Middle frontal gyrus (tissue), 1 donor: ENCODE data around the gene EVI5.
A peak's percentile ranks its signal among the peaks of the same experiment; 100 is the strongest.
"Not testable (repeated sequence)": the region's sequence is repeated elsewhere in the genome, so short reads cannot be mapped to it uniquely, and the experiment has no call there.

ENCODE experiments used
- DNase-seq: peaks from one replicate; pipeline ENCODE4 v3.0.0-alpha.2; 2015; ENCODE audit warnings: low spot score; ENCODE audit errors: extremely low spot score

EVI5 gene

GRCh38 chr1:92695104-92695503 lies 89.8 kb downstream of the EVI5 start:
- DNase-seq, result no peak

GRCh38 chr1:92691925-92692324 lies 93.0 kb downstream of the EVI5 start:
- no peak for DNase-seq

DNA sequence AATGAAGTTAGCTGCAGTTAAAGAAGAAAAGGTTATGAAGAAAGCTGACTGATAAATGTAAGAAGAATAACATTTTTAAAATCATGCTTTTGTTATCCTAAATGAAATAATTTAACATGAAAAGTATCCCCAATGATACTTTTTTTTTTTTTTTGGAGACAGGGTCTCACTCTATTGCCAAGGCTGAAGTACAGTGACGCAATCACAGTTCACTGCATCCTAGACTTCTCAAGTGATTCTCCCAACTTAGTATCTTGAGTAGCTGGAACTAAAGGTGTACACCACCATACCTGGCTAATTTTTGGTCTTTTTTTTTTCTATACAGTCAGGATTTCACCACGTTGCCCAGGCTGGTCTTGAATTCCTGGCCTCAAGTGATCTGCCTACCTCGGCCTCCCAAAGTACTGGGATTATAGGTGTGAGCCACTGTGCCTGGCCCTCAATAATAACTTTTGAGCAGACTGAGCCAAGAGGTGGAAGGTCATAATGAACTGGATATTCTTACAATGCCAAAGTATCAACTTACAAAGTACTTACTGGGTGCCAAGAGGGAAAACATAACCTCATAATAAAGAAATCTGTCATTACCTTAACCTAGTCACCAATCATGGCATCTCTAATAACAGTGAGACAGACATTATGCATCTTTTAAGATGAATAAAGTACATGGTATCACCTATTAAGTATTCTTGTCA lies 94.5 kb downstream of the EVI5 start:
- no peak for DNase-seq

GRCh38 chr1:92679980-92680379 lies 104.9 kb downstream of the EVI5 start:
- DNase-seq, result no peak

DNA sequence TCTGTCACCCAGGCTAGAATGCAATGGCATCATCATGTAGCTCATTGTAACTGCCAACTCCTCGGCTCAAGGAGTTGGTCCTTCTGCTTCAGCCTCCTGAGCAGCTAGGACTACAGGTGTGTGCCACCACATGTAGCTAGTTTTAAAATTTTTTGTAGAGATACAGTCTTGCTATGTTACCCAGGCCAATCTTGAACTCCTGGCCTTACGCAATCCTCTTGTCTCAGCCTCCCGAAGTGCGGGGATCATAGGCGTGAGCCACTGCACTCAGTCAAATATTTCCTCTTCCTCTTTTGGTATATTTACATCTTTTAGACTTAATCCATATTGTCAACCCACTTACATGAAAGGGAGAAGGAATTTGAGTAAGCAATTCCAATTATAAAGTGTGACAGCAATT lies 121.1 kb downstream of the EVI5 start:
- DNase-seq, result no peak

GRCh38 chr1:92662048-92662447 lies 122.9 kb downstream of the EVI5 start:
- DNase-seq, result no peak

- no peak for DNase-seq
Observed at GRCh38 chr1:92657701-92658100, 127.2 kb downstream of the EVI5 start.

- no peak for DNase-seq
Observed at GRCh38 chr1:92655197-92655801, 129.6 kb downstream of the EVI5 start.

GRCh38 chr1:92653605-92654381 lies 131.1 kb downstream of the EVI5 start:
- no peak for DNase-seq

DNA sequence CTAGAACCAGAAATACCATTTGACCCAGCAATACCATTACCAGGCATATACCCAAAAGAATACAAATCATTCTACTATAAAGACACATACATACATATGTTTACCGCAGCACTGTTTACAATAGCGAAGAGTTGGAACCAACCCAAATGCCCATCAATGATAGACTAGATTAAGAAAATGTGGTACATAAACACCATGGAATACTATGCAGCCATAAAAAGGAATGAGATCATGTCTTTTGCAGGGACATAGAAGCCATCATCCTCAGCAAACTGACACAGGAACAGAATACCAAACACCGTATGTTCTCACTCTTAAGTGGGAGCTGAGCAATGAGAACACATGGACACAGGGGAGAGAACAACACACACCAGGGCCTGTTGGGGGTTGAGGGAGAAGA lies 144.2 kb downstream of the EVI5 start:
- DNase-seq, result not testable (repeated sequence)

- DNase-seq, result no peak
Observed at GRCh38 chr1:92638498-92638897, 146.4 kb downstream of the EVI5 start.

GRCh38 chr1:92635203-92635602 lies 149.7 kb downstream of the EVI5 start:
- DNase-seq, result not testable (repeated sequence)

DNA sequence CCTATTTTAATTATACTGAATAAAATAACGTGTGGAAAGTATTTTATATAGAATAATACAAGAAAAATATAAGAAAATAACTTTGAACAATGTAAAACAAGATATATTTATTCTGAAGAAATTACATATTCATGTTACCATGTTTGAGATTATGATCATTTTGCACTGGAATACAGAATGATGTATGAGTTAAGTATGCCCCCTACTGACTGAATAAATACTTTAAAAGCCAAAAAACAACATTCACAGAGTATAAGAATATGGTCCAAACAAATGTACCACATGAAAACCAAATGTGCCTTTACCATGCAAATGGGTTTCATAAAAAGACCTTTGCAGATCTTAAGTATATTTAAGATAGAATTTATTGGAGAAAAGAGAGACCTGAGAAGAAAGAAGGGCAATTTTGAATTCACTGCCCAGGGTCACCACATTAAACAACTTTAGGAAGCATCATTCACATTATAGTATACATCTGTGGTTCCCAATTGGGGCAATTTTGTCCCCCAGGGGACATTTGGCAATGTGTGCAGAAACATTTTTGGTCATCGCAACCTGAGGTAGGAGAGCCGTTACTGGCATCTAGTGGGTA lies 161.6 kb downstream of the EVI5 start:
- DNase-seq, result peak; percentile 10

- DNase-seq, result no peak
Observed at GRCh38 chr1:92619466-92620189, 165.3 kb downstream of the EVI5 start.

- DNase-seq, result no peak
Observed at GRCh38 chr1:92601044-92601443, 183.9 kb downstream of the EVI5 start.

DNA sequence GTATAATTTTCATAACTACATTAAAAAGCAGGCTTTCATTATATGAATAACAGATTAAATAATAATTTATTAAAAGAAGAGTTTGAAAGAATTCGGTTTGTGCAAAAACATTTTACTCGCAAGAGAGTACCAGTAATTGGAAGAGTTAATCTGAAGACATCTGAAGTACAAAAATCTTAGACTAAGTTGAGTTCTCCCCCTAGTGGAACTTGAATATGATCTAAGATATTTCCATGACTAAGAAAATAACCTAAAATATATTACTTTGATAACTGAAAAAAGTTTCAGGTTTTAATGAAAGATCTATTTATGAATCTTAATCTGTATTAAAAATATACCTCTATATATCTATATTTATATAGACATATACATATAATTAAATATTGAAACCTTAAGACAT lies 185.7 kb downstream of the EVI5 start:
- no peak for DNase-seq

DNA sequence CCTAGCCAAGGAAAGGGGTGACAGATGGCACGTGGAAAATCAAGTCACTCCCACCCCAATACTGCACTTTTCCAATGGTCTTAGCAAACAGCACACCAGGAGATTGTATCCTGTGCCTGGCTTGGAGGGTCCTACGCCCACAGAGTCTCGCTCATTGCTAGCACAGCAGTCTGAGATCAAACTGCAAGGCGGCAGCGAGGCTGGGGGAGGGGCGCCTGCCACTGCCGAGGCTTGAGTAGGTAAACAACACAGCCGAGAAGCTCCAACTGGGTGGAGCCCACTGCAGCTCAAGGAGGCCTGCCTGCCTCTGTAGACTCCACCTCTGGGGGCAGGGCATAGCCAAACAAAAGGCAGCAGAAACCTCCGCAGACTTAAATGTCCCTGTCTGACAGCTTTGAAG lies 195.5 kb downstream of the EVI5 start:
- not testable (repeated sequence) for DNase-seq

- DNase-seq, result no peak
Observed at GRCh38 chr1:92587445-92587844, 197.5 kb downstream of the EVI5 start.

DNA sequence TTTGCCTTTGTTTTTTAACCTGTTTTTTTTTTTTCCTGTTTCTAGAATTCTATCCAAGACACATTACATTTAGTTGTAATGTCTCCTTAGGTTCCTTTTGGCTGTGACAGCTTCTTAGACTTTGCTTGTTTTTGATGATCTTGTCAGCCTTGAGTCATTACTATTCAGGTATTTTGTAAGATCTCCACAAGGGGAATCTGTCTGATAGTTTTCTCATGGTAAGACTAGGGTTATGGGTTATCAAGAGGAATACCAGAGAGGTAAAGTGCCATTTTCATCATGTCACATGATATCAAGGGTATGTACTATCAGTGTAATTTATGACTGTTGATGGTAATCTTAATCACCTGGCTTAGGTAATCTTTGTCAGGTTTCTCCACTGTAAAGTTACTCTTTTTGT lies 199.1 kb downstream of the EVI5 start:
- DNase-seq, result no peak

- DNase-seq, result not testable (repeated sequence)
Observed at GRCh38 chr1:92584810-92585209, 200.1 kb downstream of the EVI5 start.
